Measurements from ENCODE around the gene XRN2.

DNA sequence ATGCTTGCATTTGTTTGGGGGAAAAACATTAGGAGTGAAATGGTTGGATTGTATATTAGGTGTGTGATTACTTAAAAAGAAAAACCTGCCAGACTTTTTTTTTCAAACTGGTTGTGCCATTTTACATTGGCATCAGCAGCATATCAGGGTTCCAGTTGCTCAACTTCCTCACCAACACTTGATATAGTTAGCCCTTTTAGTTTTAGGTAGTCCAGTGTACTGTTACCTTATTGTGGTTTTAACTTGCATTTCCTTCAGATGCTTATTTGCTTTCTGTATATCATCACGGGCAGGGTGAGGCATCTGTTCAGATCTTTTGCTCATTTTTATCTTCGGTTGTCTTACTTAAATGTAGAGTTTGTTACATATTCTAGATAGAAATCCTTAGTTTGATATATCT, 5.2 kb downstream of the XRN2 start:
- TF ChIP-seq, protein P1, sequence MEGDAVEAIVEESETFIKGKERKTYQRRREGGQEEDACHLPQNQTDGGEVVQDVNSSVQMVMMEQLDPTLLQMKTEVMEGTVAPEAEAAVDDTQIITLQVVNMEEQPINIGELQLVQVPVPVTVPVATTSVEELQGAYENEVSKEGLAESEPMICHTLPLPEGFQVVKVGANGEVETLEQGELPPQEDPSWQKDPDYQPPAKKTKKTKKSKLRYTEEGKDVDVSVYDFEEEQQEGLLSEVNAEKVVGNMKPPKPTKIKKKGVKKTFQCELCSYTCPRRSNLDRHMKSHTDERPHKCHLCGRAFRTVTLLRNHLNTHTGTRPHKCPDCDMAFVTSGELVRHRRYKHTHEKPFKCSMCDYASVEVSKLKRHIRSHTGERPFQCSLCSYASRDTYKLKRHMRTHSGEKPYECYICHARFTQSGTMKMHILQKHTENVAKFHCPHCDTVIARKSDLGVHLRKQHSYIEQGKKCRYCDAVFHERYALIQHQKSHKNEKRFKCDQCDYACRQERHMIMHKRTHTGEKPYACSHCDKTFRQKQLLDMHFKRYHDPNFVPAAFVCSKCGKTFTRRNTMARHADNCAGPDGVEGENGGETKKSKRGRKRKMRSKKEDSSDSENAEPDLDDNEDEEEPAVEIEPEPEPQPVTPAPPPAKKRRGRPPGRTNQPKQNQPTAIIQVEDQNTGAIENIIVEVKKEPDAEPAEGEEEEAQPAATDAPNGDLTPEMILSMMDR (IDR thresholded peaks at IDR 0.05; ENCODE audit: low read depth, low read length): no peak
- TF ChIP-seq, protein P2, sequence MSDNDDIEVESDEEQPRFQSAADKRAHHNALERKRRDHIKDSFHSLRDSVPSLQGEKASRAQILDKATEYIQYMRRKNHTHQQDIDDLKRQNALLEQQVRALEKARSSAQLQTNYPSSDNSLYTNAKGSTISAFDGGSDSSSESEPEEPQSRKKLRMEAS (IDR thresholded peaks at IDR 0.05; ENCODE audit: low read depth, low read length): no peak
- no peak for TF ChIP-seq MYC (IDR thresholded peaks at IDR 0.05; ENCODE audit: low read depth, low read length)
- no peak for TF ChIP-seq POLR2A (IDR thresholded peaks at IDR 0.05; ENCODE audit: extremely low read depth, insufficient read length)

Measured in NB4 (cell line).